IMR-90 (cell line): ENCODE data around the gene DISC1. TPM values are rescaled to one million over a fixed set of nuclear protein-coding genes. Genes with fewer than 3 reads are reported as not detected.

Source experiments
- ATAC-seq: fragments of 200-7000 bp; cut with Tn5 transposase; 2 replicates; pipeline ENCODE4 v1.9.1; 2020; ENCODE audit warnings: low read depth, mild to moderate bottlenecking, moderate library complexity
- BruUV-seq: library from RNA; stranded (reverse); fragments of 400-500 nt; replicated peaks from 2 replicates; lab custom pipeline; 2021; lab: Mats Ljungman, UMichigan
- CTCF ChIA-PET: fragments of 300-600 bp; formaldehyde crosslinking; extraction: SDS; loops from one replicate; lab custom pipeline; 2021; ENCODE audit warnings: antibody characterized with exemption; lab: Yijun Ruan, JAX
- POLR2A ChIA-PET: fragments of 300-600 bp; sonication (Branson Sonifier 250); formaldehyde crosslinking; loops from one replicate; lab custom pipeline; 2022; ENCODE audit warnings: antibody characterized with exemption; ENCODE audit not compliant: unreplicated experiment; lab: Charles Lee
- DNase-seq: peaks from one replicate; pipeline ENCODE4 v3.0.0; 2013
- H2AFZ ChIP-seq: replicated peaks from 2 replicates; pipeline ENCODE3; 2013; ENCODE audit warnings: low read length, mild to moderate bottlenecking; ENCODE audit not compliant: poor library complexity
- H2AK5ac ChIP-seq: 2 replicates; pipeline ENCODE4 v1.6.1; 2013; ENCODE audit warnings: low read depth, low read length, inconsistent platforms
- H2AK9ac ChIP-seq: replicated peaks from 2 replicates; pipeline ENCODE3; 2013; ENCODE audit warnings: mild to moderate bottlenecking, low read depth, low read length, moderate library complexity; ENCODE audit not compliant: poor library complexity
- H2BK120ac ChIP-seq: 2 replicates; pipeline ENCODE4 v1.6.1; 2013; ENCODE audit warnings: low read depth, low read length, inconsistent platforms
- H2BK15ac ChIP-seq: 3 replicates; pipeline ENCODE4 v1.6.1; 2013; ENCODE audit warnings: low read depth, low read length, inconsistent platforms
- H2BK20ac ChIP-seq: 2 replicates; pipeline ENCODE4 v1.6.1; 2013; ENCODE audit warnings: low read depth, mild to moderate bottlenecking, inconsistent platforms, low read length, moderate library complexity
- H2BK5ac ChIP-seq: 2 replicates; pipeline ENCODE4 v1.6.1; 2013; ENCODE audit warnings: mild to moderate bottlenecking, low read depth, low read length, inconsistent platforms; ENCODE audit not compliant: poor library complexity, severe bottlenecking
- H3K14ac ChIP-seq: replicated peaks from 2 replicates; pipeline ENCODE4 v1.6.1; 2013; ENCODE audit warnings: low read depth, low read length, inconsistent platforms
- H3K18ac ChIP-seq: 2 replicates; pipeline ENCODE4 v1.6.1; 2013; ENCODE audit warnings: low read depth, low read length, control low read depth
- H3K23ac ChIP-seq: 2 replicates; pipeline ENCODE4 v1.6.1; 2013; ENCODE audit warnings: low read depth, low read length, inconsistent platforms
- H3K27ac ChIP-seq: 2 replicates; pipeline ENCODE4 v1.5.1; 2013; ENCODE audit warnings: mild to moderate bottlenecking, control low read depth, low read length; ENCODE audit not compliant: insufficient read depth
- H3K27me3 ChIP-seq: 2 replicates; pipeline ENCODE4 v1.6.1; 2013; ENCODE audit warnings: low read length; ENCODE audit not compliant: control insufficient read depth, insufficient read depth
- H3K36me3 ChIP-seq: 2 replicates; pipeline ENCODE4 v1.6.1; 2013; ENCODE audit warnings: low read length, mixed read lengths; ENCODE audit not compliant: control insufficient read depth, insufficient read depth
- H3K4ac ChIP-seq: 2 replicates; pipeline ENCODE4 v1.6.1; 2013; ENCODE audit warnings: low read depth, low read length, inconsistent platforms
- H3K4me1 ChIP-seq: 2 replicates; pipeline ENCODE4 v1.6.1; 2013; ENCODE audit warnings: low read length, mixed read lengths; ENCODE audit not compliant: control insufficient read depth, insufficient read depth
- H3K4me2 ChIP-seq: 2 replicates; pipeline ENCODE4 v1.6.1; 2013; ENCODE audit warnings: low read depth, mild to moderate bottlenecking, control low read depth, low read length, moderate library complexity
- H3K4me3 ChIP-seq: 2 replicates; pipeline ENCODE4 v1.5.1; 2013; ENCODE audit warnings: low read depth, mild to moderate bottlenecking, control low read depth, low read length, moderate library complexity; ENCODE audit not compliant: insufficient read depth
- H3K56ac ChIP-seq: 2 replicates; pipeline ENCODE4 v1.6.1; 2013; ENCODE audit warnings: low read length, inconsistent platforms; ENCODE audit not compliant: insufficient read depth; ENCODE audit errors: extremely low read depth
- H3K79me1 ChIP-seq, 2 experiments: 2 replicates each; pipeline ENCODE4 v1.6.1; 2013; ENCODE audit warnings: low read length in 2 of 2, inconsistent platforms in 1 of 2, low read depth in 1 of 2
- H3K9ac ChIP-seq: 2 replicates; pipeline ENCODE4 v1.6.1; 2013; ENCODE audit warnings: low read depth, low read length, control low read depth
- H3K9me1 ChIP-seq: 2 replicates; pipeline ENCODE4 v1.6.1; 2013; ENCODE audit warnings: low read length, inconsistent platforms; ENCODE audit not compliant: insufficient read depth
- H3K9me3 ChIP-seq: 2 replicates; pipeline ENCODE4 v1.6.1; 2013; ENCODE audit warnings: low read length; ENCODE audit not compliant: control insufficient read depth, insufficient read depth
- H4K20me1 ChIP-seq: 2 replicates; pipeline ENCODE4 v1.6.1; 2013; ENCODE audit warnings: low read length, inconsistent platforms; ENCODE audit not compliant: insufficient read depth
- H4K5ac ChIP-seq: 2 replicates; pipeline ENCODE4 v1.6.1; 2013; ENCODE audit warnings: mild to moderate bottlenecking, low read depth, low read length, control low read depth
- H4K8ac ChIP-seq, 2 experiments: 2 replicates each; pipeline ENCODE4 v1.6.1; 2013; ENCODE audit warnings: low read depth in 2 of 2, low read length in 2 of 2, control low read depth in 1 of 2, inconsistent platforms in 1 of 2
- H4K91ac ChIP-seq: 2 replicates; pipeline ENCODE4 v1.6.1; 2013; ENCODE audit warnings: low read depth, low read length, inconsistent platforms; ENCODE audit not compliant: insufficient read depth
- BHLHE40 ChIP-seq: fragments of 150-350 bp; IDR thresholded peaks from 2 replicates; pipeline ENCODE4 v1.6.1; 2016; ENCODE audit warnings: mild to moderate bottlenecking, low read depth, low read length
- CEBPB ChIP-seq: IDR thresholded peaks from 2 replicates; pipeline ENCODE4 v1.6.1; 2012; ENCODE audit warnings: low read depth, low read length, improper control_type of control experiment
- CHD1 ChIP-seq: IDR thresholded peaks from 2 replicates; pipeline ENCODE4 v1.6.1; 2012; ENCODE audit warnings: low read depth, low read length, improper control_type of control experiment
- FOS ChIP-seq: fragments of 150-350 bp; IDR thresholded peaks from 2 replicates; pipeline ENCODE4 v1.6.1; 2016; ENCODE audit warnings: low read depth, low read length
- MAFK ChIP-seq: IDR thresholded peaks from 2 replicates; pipeline ENCODE4 v1.6.1; 2012; ENCODE audit warnings: low read depth, low read length, improper control_type of control experiment
- MXI1 ChIP-seq: IDR thresholded peaks from 2 replicates; pipeline ENCODE4 v1.6.1; 2012; ENCODE audit warnings: low read depth, mild to moderate bottlenecking, low read length, moderate library complexity, borderline replicate concordance
- NFE2L2 ChIP-seq: fragments of 150-350 bp; IDR thresholded peaks from 2 replicates; pipeline ENCODE4 v1.6.1; 2016; ENCODE audit warnings: low read depth, mild to moderate bottlenecking, low read length
- POLR2A ChIP-seq: IDR thresholded peaks from 2 replicates; pipeline ENCODE4 v1.6.1; 2012; ENCODE audit warnings: mild to moderate bottlenecking, low read depth, low read length
- RAD21 ChIP-seq: IDR thresholded peaks from 2 replicates; pipeline ENCODE4 v1.6.1; 2012; ENCODE audit warnings: low read length, improper control_type of control experiment
- RCOR1 ChIP-seq: IDR thresholded peaks from 2 replicates; pipeline ENCODE4 v1.6.1; 2012; ENCODE audit warnings: mild to moderate bottlenecking, low read length, improper control_type of control experiment; ENCODE audit not compliant: insufficient replicate concordance
- RFX5 ChIP-seq: IDR thresholded peaks from 2 replicates; pipeline ENCODE4 v1.8.0; 2012; ENCODE audit warnings: low read depth, mild to moderate bottlenecking, low read length, moderate library complexity
- whole genome bisulfite sequencing, 2 experiments: methylation state at CpG; one replicate each; pipeline versions ENCODE4 v1.1.5 to v1.1.7; 2013; ENCODE audit warnings: missing lambda C conversion rate in 2 of 2; ENCODE audit not compliant: insufficient read length in 1 of 2; ENCODE audit errors: extremely low coverage in 2 of 2; 5-methylcytosine and 5-hydroxymethylcytosine counted together
- dilution Hi-C: fragments of 300-500 bp; cut with HindIII; formaldehyde crosslinking; loops from one replicate; pipeline ENCODE4 v1.14.3; 2018; ENCODE audit warnings: low sequenced_read_pairs; ENCODE audit not compliant: unreplicated experiment
- in situ Hi-C: fragments of 300-500 bp; cut with MboI; formaldehyde crosslinking; loops from 3 replicates; pipeline ENCODE4 v1.14.3; 2019; ENCODE audit warnings: low sequenced_read_pairs, inconsistent platforms, mixed read lengths
- intact Hi-C: fragments of 100-400 bp; cut with micrococcal nuclease; formaldehyde crosslinking; loops from 2 replicates; pipeline ENCODE4 v1.10.0; 2022
- polyA plus RNA-seq, 3 experiments: library from polyadenylated mRNA; depleted of rRNA; stranded (reverse); fragments of >200 nt; gene quantifications; 2 replicates each; pipeline ENCODE4 v1.2.3, GENCODE V29; 2012; ENCODE audit warnings: low replicate concordance in 1 of 3
- total RNA-seq: library from RNA; depleted of rRNA; stranded (reverse); fragments of >200 nt; gene quantifications from 2 replicates; pipeline ENCODE4 v1.2.3, GENCODE V29; 2012

DISC1 gene
- total and polyA plus RNA-seq, 2 of the 4 experiments (the other 2 are of a cell fraction): 2.2 to 7.0 TPM

DNA sequence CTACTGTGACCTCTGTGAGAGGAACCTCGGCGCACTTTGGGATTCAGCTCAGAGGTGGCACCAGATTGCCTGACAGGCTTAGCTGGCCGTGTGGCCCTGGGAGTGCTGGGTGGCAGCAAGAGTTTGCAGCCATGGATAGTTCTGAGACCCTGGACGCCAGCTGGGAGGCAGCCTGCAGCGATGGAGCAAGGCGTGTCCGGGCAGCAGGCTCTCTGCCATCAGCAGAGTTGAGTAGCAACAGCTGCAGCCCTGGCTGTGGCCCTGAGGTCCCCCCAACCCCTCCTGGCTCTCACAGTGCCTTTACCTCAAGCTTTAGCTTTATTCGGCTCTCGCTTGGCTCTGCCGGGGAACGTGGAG, 67.5 kb downstream of the DISC1 start (continued):
- TF ChIP-seq CHD1 (no peak), NFE2L2 (no peak), FOS (no peak), MXI1 (no peak), POLR2A (no peak), RCOR1 (no peak)

DNA sequence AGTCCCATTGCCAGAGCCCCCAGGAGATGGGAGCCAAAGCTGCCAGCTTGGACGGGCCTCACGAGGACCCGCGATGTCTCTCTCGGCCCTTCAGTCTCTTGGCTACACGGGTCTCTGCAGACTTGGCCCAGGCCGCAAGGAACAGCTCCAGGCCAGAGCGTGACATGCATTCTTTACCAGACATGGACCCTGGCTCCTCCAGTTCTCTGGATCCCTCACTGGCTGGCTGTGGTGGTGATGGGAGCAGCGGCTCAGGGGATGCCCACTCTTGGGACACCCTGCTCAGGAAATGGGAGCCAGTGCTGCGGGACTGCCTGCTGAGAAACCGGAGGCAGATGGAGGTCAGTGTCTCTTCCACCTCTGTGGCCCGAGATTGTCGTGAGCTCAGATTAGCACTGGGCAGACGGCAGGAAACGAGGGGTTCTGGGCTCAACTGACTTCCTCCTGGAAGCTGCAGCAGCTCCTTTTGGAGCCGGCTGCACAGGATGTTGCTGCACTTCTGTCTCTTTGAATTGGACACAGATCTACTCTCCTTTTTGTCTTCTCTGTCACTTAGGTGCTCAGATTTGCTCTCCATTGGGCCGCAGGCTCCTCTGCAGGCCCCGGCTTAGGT, 68.0 kb downstream of the DISC1 start:
- no peak overlapping the region for H3K27ac ChIP-seq
- H2AK5ac ChIP-seq: no peak overlapping the region
- dilution Hi-C loops: no loop called here
- no peak overlapping the region for H3K56ac ChIP-seq
- H3K18ac ChIP-seq: no peak overlapping the region
- peaks cover 6% of the 10 kb centered on the region; the same call in 1 of the 2 replicates for H3K36me3 ChIP-seq
- no peak overlapping the region for H3K4me3 ChIP-seq
- ATAC-seq (no peak), DNase-seq (no peak)
- H3K27me3 ChIP-seq: no peaks in the 10 kb centered on the region
- no peak overlapping the region for H3K23ac ChIP-seq
- no peak overlapping the region for H2BK20ac ChIP-seq
- H2BK5ac ChIP-seq: no peak overlapping the region
- no peak overlapping the region for H3K4ac ChIP-seq
- H3K9me1 ChIP-seq: peaks cover 13% of the 10 kb centered on the region; the same call in 1 of the 2 replicates
- H3K9ac ChIP-seq: no peak overlapping the region
- ChIA-PET CTCF (no interaction called here), POLR2A (no interaction called here)
- H3K14ac ChIP-seq: no peak overlapping the region
- BruUV-seq: no TSS peak
- H4K5ac ChIP-seq: no peak overlapping the region
- no peaks in the 10 kb centered on the region for H4K20me1 ChIP-seq
- no peak overlapping the region for H4K8ac ChIP-seq
- no peak overlapping the region for H4K91ac ChIP-seq
- no peak for TF ChIP-seq RAD21
- no peak for TF ChIP-seq BHLHE40
- no peak for TF ChIP-seq POLR2A
- TF ChIP-seq MAFK: no peak
- no peak for TF ChIP-seq RCOR1
- TF ChIP-seq CEBPB: no peak
- no peak for TF ChIP-seq RFX5
- TF ChIP-seq MXI1: no peak
- no peak overlapping the region for H3K4me2 ChIP-seq
- no peak overlapping the region for H2AFZ ChIP-seq
- H2AK9ac ChIP-seq: no peak overlapping the region
- in situ Hi-C loops: no loop called here
- no peak overlapping the region for H2BK15ac ChIP-seq
- H3K79me1 ChIP-seq: peaks cover 0 to 3% of the 10 kb centered on the region in 2 experiments; a peak in 2 of 4 replicates
- 60% methylated on average over 8 of the region's 18 CpGs; no CpG with 5 or more reads in 1 of the 2 experiments for WGBS, 2 experiments
- intact Hi-C loops: no loop called here
- H3K9me3 ChIP-seq: no peaks in the 10 kb centered on the region
- peaks cover 15% of the 10 kb centered on the region for H3K4me1 ChIP-seq
- no peak overlapping the region for H2BK120ac ChIP-seq
